PC-9 (cell line): ENCODE results near the gene BCO1.

ENCODE experiments used
- EZH2 ChIP-seq: fragments of 200-600 bp; sonication (generic); IDR thresholded peaks from 2 replicates; pipeline ENCODE4 v1.8.0; 2017; ENCODE audit warnings: antibody characterized with exemption, low read depth
- TF ChIP-seq, protein P1 (sequence below): fragments of 200-600 bp; sonication (generic); conservative IDR thresholded peaks from 2 replicates; pipeline ENCODE4 v1.6.1; 2017; ENCODE audit warnings: mixed run types, antibody characterized with exemption, mild to moderate bottlenecking, moderate library complexity

DNA sequence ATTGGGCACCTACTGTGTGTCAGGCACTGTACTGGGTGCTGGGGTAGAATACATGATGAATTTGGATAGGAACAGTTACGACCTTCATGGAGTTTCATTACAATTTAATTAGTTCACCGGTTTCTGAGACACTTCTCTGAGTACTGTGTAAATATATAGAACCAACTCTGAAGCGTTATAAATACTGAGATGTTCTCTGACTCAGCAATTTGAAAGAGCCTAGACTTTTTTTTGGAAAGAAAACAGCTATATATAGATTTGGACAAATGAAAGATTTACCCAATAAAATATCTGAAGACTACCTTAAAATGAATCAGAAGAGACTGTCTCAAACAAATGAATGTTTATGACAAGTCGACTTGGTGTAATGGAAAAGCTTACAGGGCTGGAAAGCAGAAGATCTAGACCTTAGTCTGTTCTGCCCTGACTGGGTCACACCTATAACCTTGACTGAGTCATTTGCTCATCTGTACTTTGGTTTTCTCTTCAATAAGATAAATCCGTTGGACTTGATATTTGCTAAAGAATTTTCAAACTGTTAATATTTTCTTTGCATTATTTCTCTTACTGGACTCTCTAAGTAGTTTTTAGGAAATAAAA lies 71.7 kb downstream of the BCO1 start:
- TF ChIP-seq EZH2 = no peak
- TF ChIP-seq, protein P1, sequence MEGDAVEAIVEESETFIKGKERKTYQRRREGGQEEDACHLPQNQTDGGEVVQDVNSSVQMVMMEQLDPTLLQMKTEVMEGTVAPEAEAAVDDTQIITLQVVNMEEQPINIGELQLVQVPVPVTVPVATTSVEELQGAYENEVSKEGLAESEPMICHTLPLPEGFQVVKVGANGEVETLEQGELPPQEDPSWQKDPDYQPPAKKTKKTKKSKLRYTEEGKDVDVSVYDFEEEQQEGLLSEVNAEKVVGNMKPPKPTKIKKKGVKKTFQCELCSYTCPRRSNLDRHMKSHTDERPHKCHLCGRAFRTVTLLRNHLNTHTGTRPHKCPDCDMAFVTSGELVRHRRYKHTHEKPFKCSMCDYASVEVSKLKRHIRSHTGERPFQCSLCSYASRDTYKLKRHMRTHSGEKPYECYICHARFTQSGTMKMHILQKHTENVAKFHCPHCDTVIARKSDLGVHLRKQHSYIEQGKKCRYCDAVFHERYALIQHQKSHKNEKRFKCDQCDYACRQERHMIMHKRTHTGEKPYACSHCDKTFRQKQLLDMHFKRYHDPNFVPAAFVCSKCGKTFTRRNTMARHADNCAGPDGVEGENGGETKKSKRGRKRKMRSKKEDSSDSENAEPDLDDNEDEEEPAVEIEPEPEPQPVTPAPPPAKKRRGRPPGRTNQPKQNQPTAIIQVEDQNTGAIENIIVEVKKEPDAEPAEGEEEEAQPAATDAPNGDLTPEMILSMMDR = no peak
